ENCODE measurements around the gene ATP8A1. TPM values are rescaled to one million over a fixed set of nuclear protein-coding genes. Genes with fewer than 3 reads are reported as not detected.
"Not testable (repeated sequence)": the region's sequence is repeated elsewhere in the genome, so short reads cannot be mapped to it uniquely, and the experiment has no call there.

Gene ATP8A1
- total RNA-seq, 1 donor from 2014 or later = 44.0 TPM

DNA sequence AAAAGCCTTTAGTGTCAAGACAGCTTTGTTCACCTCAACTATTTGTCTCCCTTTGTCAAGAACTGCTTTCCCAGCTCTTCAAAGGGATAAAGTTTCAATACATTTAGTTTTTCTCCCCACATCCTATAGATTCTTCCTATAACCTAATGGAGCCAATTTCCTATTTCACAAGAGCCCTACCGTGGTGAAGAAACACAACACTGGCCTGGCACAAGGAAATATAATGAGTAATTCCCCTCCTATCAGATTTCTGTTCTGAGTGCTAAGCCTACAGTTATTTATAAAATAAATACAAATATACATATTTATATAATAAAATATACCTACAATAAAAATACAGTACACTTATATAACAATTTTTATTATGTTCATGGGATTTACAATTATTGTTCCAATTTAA lies 169.7 kb downstream of the ATP8A1 start:
- Mint-ChIP-seq H3K4me3 (ENCODE audit: unreplicated experiment) (no peak overlapping the region), H3K4me1 (ENCODE audit: unreplicated experiment) (peaks cover 30% of the 10 kb centered on the region), H3K27ac (ENCODE audit: unreplicated experiment) (no peak overlapping the region), H3K27me3 (ENCODE audit: unreplicated experiment) (peaks cover 1% of the 10 kb centered on the region), H3K9me3 (ENCODE audit: unreplicated experiment) (no peaks in the 10 kb centered on the region), H3K36me3 (ENCODE audit: low read depth, unreplicated experiment) (peaks cover 6% of the 10 kb centered on the region)
- TF ChIP-seq, protein P1, sequence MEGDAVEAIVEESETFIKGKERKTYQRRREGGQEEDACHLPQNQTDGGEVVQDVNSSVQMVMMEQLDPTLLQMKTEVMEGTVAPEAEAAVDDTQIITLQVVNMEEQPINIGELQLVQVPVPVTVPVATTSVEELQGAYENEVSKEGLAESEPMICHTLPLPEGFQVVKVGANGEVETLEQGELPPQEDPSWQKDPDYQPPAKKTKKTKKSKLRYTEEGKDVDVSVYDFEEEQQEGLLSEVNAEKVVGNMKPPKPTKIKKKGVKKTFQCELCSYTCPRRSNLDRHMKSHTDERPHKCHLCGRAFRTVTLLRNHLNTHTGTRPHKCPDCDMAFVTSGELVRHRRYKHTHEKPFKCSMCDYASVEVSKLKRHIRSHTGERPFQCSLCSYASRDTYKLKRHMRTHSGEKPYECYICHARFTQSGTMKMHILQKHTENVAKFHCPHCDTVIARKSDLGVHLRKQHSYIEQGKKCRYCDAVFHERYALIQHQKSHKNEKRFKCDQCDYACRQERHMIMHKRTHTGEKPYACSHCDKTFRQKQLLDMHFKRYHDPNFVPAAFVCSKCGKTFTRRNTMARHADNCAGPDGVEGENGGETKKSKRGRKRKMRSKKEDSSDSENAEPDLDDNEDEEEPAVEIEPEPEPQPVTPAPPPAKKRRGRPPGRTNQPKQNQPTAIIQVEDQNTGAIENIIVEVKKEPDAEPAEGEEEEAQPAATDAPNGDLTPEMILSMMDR (IDR thresholded peaks at IDR 0.05; ENCODE audit: unreplicated experiment) = no peak
- no peak for DNase-seq (ENCODE audit: low spot score)

DNA sequence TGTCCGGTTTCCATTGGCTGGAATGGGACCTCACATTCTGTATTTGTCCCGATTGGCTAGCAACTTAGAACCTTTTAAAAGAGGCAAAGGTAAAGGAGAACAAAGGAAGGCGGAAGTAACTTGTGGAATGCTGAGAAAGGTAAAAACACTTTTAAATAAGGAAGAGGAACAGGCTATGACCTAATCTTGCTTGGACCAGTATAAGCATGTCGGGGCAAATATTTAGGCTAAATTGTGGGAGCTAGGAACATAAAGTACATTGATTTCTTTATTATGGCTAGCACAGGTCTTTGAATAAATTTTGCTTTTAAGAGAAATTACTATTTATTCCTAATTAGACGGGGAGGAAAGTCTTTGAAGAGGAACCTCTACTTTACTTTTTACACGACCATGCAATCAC lies 170.7 kb downstream of the ATP8A1 start:
- H3K4me1 Mint-ChIP-seq (ENCODE audit: unreplicated experiment) = peaks cover 28% of the 10 kb centered on the region
- not testable (repeated sequence) for H3K9me3 Mint-ChIP-seq (ENCODE audit: unreplicated experiment); DNase-seq (ENCODE audit: low spot score); H3K4me3 Mint-ChIP-seq (ENCODE audit: unreplicated experiment); H3K27me3 Mint-ChIP-seq (ENCODE audit: unreplicated experiment); H3K27ac Mint-ChIP-seq (ENCODE audit: unreplicated experiment); H3K36me3 Mint-ChIP-seq (ENCODE audit: low read depth, unreplicated experiment)

- Mint-ChIP-seq H3K4me3 (ENCODE audit: unreplicated experiment) (no peak overlapping the region), H3K27me3 (ENCODE audit: unreplicated experiment) (no peaks in the 10 kb centered on the region), H3K27ac (ENCODE audit: unreplicated experiment) (no peak overlapping the region), H3K9me3 (ENCODE audit: unreplicated experiment) (no peaks in the 10 kb centered on the region), H3K36me3 (ENCODE audit: low read depth, unreplicated experiment) (peaks cover under 1% of the 10 kb centered on the region), H3K4me1 (ENCODE audit: unreplicated experiment) (peaks cover 28% of the 10 kb centered on the region)
- TF ChIP-seq, protein P1 (IDR thresholded peaks at IDR 0.05; ENCODE audit: unreplicated experiment) = no peak
- no peak for DNase-seq (ENCODE audit: low spot score)
These were observed 172.3 kb downstream of the ATP8A1 start for GRCh38 chr4:42484630-42485029.

- Mint-ChIP-seq H3K4me3 (ENCODE audit: unreplicated experiment) (no peak overlapping the region), H3K36me3 (ENCODE audit: low read depth, unreplicated experiment) (no peaks in the 10 kb centered on the region), H3K27me3 (ENCODE audit: unreplicated experiment) (no peaks in the 10 kb centered on the region), H3K9me3 (ENCODE audit: unreplicated experiment) (no peaks in the 10 kb centered on the region), H3K27ac (ENCODE audit: unreplicated experiment) (no peak overlapping the region), H3K4me1 (ENCODE audit: unreplicated experiment) (peaks cover 26% of the 10 kb centered on the region)
- no peak for DNase-seq (ENCODE audit: low spot score)
- TF ChIP-seq, protein P1 (IDR thresholded peaks at IDR 0.05; ENCODE audit: unreplicated experiment) = no peak
These were observed 173.2 kb downstream of the ATP8A1 start for GRCh38 chr4:42483426-42484379.

- no peak overlapping the region for H3K27ac Mint-ChIP-seq (ENCODE audit: unreplicated experiment)
- TF ChIP-seq, protein P1 (IDR thresholded peaks at IDR 0.05; ENCODE audit: unreplicated experiment) = no peak
These were observed 174.2 kb downstream of the ATP8A1 start for GRCh38 chr4:42482516-42483327.

More at GRCh38 chr4:42482516-42483327, 174.2 kb downstream of the ATP8A1 start:
- no peak for DNase-seq (ENCODE audit: low spot score)
- Mint-ChIP-seq H3K36me3 (ENCODE audit: low read depth, unreplicated experiment) (no peaks in the 10 kb centered on the region), H3K9me3 (ENCODE audit: unreplicated experiment) (no peaks in the 10 kb centered on the region), H3K4me3 (ENCODE audit: unreplicated experiment) (no peak overlapping the region), H3K27me3 (ENCODE audit: unreplicated experiment) (no peaks in the 10 kb centered on the region), H3K4me1 (ENCODE audit: unreplicated experiment) (peaks cover 16% of the 10 kb centered on the region)

Measured in endothelial cell (in vitro differentiated cells).